GF-D8 (cell line): ENCODE results near the gene TEPSIN.

Source experiments
- DNase-seq: peaks from one replicate; lab custom pipeline; 2025; lab: John Stamatoyannopoulos, UW

The TEPSIN gene

GRCh38 chr17:81238815-81239713, at the start of gene TEPSIN, which contains the start of gene NDUFAF8:
TSS of gene TEPSIN (minus strand) at chr17:81239055. CDS start at chr17:81239033, 22 bp downstream.
TSS of gene NDUFAF8 (plus strand) at chr17:81239318. CDS start at chr17:81239364, 46 bp downstream.
- peak; percentile 98 for DNase-seq

- DNase-seq = peak; percentile 3
These were observed 49.0 kb upstream of the TEPSIN start for GRCh38 chr17:81287741-81288430.

DNA sequence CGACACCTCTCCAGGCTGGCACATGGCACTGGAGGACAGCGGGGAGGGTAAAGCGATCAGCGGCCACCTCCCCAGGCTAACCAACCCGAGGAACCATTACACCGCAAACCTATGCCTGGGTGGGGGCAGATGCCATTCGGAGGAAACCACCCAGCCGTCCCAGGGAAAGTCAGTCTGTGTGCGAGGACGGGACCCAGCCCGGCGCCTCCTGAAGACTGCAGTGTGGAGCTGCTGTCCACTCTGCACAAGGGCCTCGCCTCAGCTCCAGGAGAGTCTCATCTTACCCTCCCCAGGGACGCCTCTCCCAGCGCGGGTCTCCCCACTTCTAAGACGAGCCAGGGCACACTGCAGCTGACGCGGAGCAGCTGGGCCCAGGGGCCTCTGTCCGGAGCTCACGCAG, 48.3 kb upstream of the TEPSIN start:
- no peak for DNase-seq

- DNase-seq = no peak
These were observed 47.8 kb upstream of the TEPSIN start for GRCh38 chr17:81286491-81287145.

GRCh38 chr17:81285894-81286293, 47.0 kb upstream of the TEPSIN start:
- no peak for DNase-seq

DNA sequence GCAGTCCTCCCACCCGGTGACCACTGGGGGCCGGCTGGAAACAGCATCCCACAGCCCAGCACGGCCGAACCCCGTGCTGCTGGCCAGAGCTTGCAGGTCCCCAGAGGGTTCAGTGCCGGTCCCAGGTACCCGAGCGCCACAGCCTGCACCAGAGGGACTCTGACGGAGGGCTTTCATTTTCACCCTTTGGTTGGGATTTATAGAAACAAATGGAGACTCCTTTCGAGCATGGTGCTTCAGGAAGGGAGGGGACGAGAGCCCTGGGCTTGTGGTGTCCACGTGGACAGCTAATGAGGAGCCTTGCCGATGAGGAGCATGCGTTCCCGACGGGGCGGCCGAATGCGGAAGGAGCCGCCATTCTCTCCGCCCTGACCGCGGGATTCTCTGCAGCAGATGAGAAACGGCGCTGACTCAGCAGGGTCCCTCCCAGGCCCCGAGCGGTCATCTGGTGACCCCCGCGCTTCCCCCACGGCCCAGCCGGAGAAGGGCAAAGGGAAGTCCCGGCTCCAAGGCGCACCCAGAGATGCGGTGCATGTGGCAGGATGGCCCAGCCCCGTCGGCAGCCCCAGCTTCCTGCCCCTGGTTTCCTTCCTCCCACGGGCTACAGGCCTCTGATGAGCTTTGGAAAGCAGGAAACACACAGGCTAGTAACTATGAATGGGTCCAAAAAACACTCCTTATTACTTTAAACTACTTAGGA, 46.5 kb upstream of the TEPSIN start:
- DNase-seq = peak; percentile 67

GRCh38 chr17:81282876-81283275, 44.0 kb upstream of the TEPSIN start:
- DNase-seq = no peak

DNA sequence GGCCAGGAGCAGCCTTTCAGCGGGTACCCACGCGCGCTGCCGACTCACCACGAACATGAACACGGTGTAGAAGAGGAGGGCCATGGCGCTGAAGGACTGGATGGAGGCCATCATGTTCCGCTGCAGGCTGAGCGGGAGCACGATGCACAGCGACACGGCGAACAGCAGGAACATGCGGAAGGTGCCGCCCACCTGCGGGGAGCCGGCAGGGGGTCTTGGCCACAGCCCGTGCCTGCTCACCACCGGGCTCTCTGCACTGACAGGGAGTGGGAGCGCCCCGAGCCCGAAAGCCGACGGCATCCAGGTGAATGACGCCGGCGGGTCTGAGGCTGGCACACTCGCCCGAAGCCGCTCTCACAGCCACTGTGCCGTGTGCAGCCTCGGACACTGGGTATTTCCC, 43.3 kb upstream of the TEPSIN start:
- DNase-seq = no peak

GRCh38 chr17:81280571-81280970, 41.7 kb upstream of the TEPSIN start:
- no peak for DNase-seq

GRCh38 chr17:81279278-81280275, 40.7 kb upstream of the TEPSIN start:
- no peak for DNase-seq

- no peak for DNase-seq
These were observed 40.0 kb upstream of the TEPSIN start for GRCh38 chr17:81278831-81279230.

- no peak for DNase-seq
These were observed 39.3 kb upstream of the TEPSIN start for GRCh38 chr17:81277946-81278693.

- no peak for DNase-seq
These were observed 38.6 kb upstream of the TEPSIN start for GRCh38 chr17:81277421-81277820.

GRCh38 chr17:81276781-81277180, 37.9 kb upstream of the TEPSIN start:
- no peak for DNase-seq

GRCh38 chr17:81274471-81274855, 35.6 kb upstream of the TEPSIN start:
- DNase-seq = no peak

GRCh38 chr17:81273698-81274470, 35.0 kb upstream of the TEPSIN start:
- no peak for DNase-seq

- peak; percentile 73 for DNase-seq
These were observed 33.8 kb upstream of the TEPSIN start for GRCh38 chr17:81272616-81273015.

DNA sequence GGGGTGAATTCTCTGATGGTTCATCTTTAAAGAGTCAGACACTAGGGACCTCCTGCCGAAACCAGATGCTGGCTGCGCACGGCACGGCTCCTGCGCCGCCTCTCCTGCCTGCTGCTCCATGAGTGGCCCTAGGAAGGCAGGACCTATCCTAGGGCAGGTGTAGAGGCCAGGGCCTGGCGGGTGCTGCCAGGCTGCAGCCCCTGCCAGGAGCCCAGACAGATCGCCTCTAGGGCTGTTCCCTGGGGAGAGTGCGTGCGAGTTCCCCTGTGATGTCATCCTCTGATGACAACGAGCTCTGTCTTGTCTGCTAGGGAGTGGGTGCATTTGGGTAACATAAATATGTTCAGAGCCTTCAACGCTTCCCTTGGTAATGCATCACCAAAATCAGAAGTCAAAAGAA, 32.4 kb upstream of the TEPSIN start:
- DNase-seq = no peak

GRCh38 chr17:81270279-81270678, 31.4 kb upstream of the TEPSIN start:
- peak; percentile 27 for DNase-seq
